IgD-negative memory B cell (primary cell): ENCODE measurements around the gene CCT8. TPM values are rescaled to one million over a fixed set of nuclear protein-coding genes. Genes with fewer than 3 reads are reported as not detected.
"Not testable (repeated sequence)": the region's sequence is repeated elsewhere in the genome, so short reads cannot be mapped to it uniquely, and the experiment has no call there.

Source experiments
- H3K27ac Mint-ChIP-seq, 3 donors: one replicate each; pipeline ENCODE4 v1.8.0; 2020 to 2022; ENCODE audit warnings: mild to moderate bottlenecking in 3 of 3, mixed read lengths in 3 of 3, moderate library complexity in 1 of 3
- H3K27me3 Mint-ChIP-seq: one replicate; pipeline ENCODE4 v1.8.0; 2021; ENCODE audit warnings: mixed read lengths
- H3K36me3 Mint-ChIP-seq: one replicate; pipeline ENCODE4 v1.8.0; 2020; ENCODE audit warnings: mild to moderate bottlenecking, mixed read lengths
- H3K4me1 Mint-ChIP-seq, 3 donors: one replicate each; pipeline ENCODE4 v1.8.0; 2020 to 2022; ENCODE audit warnings: mixed read lengths in 3 of 3, mild to moderate bottlenecking in 1 of 3
- H3K4me3 Mint-ChIP-seq, 4 donors: one replicate each; pipeline ENCODE4 v1.8.0; 2020 to 2022; ENCODE audit warnings: mild to moderate bottlenecking in 4 of 4, mixed read lengths in 4 of 4, moderate library complexity in 3 of 4
- H3K9me3 Mint-ChIP-seq, 3 donors: one replicate each; pipeline ENCODE4 v1.8.0; 2020 to 2021; ENCODE audit warnings: mixed read lengths in 3 of 3, mild to moderate bottlenecking in 1 of 3
- polyA plus RNA-seq: library from polyadenylated mRNA; unstranded; fragments of 300-500 nt; fragmentation: Illumina TruSeq; gene quantifications from one replicate; pipeline ENCODE4 v1.2.3, GENCODE V29; 2021

CCT8 gene
- polyA plus RNA-seq, 1 donor from 2014 or later = 141 TPM

DNA sequence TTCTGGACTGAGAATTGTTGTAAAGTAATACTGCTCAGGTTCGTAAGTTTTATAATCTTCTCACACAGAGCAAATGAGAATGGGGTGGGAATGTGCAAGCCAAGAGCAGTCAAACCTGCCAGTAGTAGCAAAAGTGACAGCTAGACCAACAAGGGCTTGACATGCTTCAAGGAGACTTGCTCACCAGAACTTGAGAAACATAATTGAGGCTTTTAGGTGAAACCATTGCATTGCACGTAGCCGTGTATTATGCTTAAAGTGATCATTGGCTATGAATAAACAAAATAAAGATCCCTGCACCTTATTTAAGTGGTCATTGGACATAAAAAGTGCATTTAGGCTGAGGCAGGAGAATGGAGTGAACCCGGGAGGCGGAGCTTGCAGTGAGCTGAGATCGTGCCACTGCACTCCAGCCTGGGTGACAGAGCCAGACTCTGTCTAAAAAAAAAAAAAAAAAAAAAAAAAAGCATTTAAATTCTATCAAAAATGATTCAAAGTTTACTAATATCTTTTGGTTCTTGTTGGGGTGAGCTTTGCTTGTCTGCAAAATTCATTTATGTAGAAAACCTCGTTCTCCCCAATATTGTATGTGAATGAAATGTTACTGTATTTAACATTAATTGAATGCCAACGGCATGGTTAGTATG is 11.8 kb upstream of the CCT8 start:
- Mint-ChIP-seq H3K36me3 (no peaks in the 10 kb centered on the region), H3K4me3 (no peak overlapping the region), H3K27ac (no peak overlapping the region), H3K27me3 (no peaks in the 10 kb centered on the region), H3K9me3 (no peaks in the 10 kb centered on the region), H3K4me1 (peaks cover 0 to 12% (median 2%) of the 10 kb centered on the region in 3 donors)

DNA sequence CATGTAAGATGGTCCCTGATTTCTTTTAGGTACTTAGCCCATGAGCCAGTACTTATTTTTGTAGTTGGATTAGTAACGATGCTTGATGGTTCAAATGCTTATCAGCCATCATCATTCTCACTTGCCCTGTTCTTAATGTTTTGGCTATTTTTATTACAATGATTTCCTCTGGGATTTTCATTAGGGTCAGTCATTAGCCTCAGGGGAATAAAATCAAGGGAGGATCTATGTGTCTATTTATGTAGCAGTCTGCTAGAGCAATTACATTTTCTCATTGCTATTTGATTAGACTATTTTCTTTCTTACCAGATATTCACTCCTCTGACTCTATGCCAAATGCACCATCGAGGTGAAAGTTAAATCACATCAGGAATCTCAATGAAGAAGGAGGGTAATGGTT is 10.9 kb upstream of the CCT8 start:
- Mint-ChIP-seq H3K4me1 (peaks cover 7 to 18% (median 7%) of the 10 kb centered on the region in 3 donors), H3K9me3 (no peaks in the 10 kb centered on the region), H3K4me3 (no peak overlapping the region), H3K36me3 (no peaks in the 10 kb centered on the region), H3K27me3 (no peaks in the 10 kb centered on the region), H3K27ac (no peak overlapping the region)

DNA sequence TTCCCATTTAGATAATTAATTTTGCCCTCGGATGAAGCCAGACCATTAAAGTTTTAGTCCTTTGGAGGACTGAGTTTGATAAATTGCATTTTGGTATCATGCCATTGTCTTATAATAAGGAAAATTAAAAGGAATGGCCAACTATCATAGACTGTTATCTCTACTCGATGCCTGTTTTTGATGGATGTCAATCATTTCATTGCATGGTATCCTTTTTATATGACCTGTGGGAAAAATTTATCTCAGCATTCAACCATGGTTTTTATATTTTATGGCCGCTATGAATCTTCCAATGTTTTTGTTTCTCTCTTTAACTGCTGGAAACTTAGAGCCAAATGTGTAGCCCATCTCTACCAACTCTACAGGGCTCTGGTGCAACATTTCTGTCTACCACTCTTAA is 9.9 kb upstream of the CCT8 start:
- H3K36me3 Mint-ChIP-seq = no peaks in the 10 kb centered on the region
- peaks cover 12 to 28% (median 13%) of the 10 kb centered on the region in 3 donors for H3K4me1 Mint-ChIP-seq
- no peaks in the 10 kb centered on the region for H3K27me3 Mint-ChIP-seq
- no peaks in the 10 kb centered on the region for H3K9me3 Mint-ChIP-seq
- no peak overlapping the region for H3K27ac Mint-ChIP-seq
- H3K4me3 Mint-ChIP-seq = no peak overlapping the region

DNA sequence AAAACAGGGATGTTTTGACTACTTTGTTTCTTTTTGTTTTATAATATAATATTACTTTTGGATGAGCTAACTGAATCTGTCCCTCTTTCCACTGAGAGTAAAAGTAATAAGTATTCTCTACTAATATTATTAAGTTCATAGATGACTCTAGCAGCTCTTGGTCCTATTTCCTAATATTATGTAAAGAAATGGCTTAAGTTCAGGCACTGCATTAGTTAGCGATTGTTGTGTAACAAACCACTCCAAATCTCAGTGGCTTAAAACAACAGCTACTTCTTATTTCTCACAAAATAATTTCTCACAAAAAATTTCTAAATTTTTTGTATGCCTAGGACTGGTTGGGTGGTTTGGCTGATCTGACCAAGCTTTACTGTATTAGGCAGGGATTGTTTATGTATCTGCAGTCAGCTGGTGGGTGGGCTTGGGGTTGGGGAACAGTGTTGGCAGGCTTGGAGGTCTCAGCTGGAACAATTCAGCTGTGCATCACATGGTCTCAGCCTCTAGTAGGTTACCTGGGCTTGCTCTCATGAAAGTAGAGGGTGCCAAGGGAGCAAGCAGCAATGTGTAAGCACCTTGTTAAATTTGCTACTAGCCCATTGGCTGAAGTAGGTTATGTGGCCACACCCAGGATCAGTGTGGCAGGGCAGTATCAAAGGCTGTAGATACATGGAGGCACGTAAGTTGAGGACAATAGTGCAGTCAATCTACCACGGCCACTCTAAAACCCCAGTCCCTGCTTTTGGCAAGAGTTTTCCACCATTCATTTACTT is 8.8 kb upstream of the CCT8 start:
- Mint-ChIP-seq H3K36me3 (no peaks in the 10 kb centered on the region), H3K9me3 (no peaks in the 10 kb centered on the region), H3K27ac (peak overlapping the region in 1 of 3 donors; percentile 31), H3K4me1 (peaks cover 12 to 31% (median 13%) of the 10 kb centered on the region in 3 donors), H3K27me3 (no peaks in the 10 kb centered on the region), H3K4me3 (no peak overlapping the region)

DNA sequence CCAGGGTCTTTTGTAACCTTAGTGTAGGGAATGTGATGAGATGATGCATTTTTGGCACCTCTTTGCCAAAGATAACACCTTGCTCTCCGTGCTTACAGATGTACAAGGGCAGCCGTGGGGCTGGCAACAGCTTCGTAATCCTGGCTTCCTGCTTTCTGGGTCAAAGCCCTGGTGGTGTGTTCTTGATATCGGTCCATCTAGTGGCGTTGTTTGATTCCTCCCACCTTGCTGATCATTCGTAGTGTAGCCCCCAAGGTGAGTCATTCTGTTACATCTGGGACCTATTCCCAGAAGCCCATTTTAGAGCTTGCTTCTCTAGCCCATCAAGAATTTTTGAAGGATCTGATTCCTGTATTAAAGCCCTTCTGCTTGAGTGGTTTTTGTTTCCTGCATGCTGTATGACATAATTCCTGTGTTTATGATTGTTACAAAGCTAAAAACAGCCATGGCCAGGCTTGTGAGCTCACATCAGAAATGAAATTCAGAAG is 7.0 kb upstream of the CCT8 start:
- H3K27me3 Mint-ChIP-seq = no peaks in the 10 kb centered on the region
- peaks cover 0 to 3% (median 0%) of the 10 kb centered on the region in 3 donors for H3K9me3 Mint-ChIP-seq
- peak overlapping the region in 3 of 4 donors; percentile 1 to 78 (median 59) for H3K4me3 Mint-ChIP-seq
- no peaks in the 10 kb centered on the region for H3K36me3 Mint-ChIP-seq
- peak overlapping the region; percentile 74 to 94 (median 92) for H3K27ac Mint-ChIP-seq
- peaks cover 13 to 34% (median 14%) of the 10 kb centered on the region in 3 donors for H3K4me1 Mint-ChIP-seq

DNA sequence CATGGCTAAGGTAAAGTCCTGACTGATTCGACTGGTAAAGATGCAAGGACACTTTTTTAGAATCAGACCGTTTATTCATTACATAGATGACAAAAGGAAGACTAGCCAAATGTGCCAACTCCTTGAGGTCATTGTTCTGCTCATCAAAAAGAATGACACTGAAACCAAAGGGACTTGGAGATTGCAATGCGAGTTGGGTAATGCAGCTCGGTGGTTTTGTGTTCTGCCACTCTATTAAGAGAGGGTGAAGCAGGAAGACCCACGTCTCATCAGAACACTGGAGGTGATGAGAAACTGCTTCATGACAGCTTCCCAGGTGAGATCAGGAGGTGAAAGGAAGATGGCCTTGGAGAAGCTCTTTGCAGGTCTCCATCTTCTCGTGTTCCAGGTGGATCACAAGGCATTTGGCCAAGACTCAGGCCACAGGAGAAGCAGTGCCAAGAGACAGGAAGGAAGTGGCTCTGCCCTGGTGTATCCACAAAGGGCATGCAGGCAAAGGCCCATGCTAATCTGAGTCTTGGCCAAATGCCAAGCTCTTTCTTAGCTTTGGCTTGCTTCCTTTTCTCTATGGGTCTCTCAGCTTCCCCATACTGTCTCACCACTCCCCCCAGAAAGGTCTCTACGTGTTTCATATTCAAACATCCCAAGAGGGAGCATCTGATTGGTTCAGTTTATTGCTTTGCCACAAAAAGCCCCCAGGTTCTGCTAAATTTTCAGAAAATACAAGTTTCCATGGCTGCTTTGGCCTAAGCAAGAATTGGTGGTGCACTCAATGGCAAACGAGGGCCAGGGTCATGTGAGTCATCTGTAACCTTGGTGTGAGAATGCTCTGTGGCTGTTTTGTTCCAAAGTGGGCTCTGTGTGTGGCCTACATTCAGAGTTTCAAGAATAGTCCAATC is 5.7 kb upstream of the CCT8 start:
- Mint-ChIP-seq H3K4me1 (peaks cover 13 to 34% (median 17%) of the 10 kb centered on the region in 3 donors), H3K4me3 (peak overlapping the region in 3 of 4 donors; percentile 2 to 78 (median 55))

DNA sequence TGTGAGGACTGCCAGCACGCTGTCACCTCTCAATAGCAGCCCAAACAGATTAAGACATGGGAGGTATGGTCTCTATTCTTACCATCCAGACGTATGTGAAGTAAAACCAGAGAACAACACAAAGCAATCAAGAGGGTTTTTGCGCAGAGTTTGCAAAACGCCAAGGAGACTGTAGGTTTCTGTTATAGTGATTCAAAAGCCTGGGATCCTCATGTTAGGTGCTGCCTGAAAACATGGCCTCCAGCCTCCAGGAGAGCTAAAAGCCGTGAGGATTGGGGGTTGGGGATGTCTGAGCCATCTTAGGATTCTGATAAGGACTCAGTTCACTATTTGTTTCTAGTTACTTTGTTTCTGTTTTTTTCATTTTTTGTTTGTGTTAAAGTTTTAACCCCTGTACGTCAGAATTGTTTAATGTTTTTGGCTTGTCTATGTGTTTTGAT is 4.2 kb upstream of the CCT8 start:
- Mint-ChIP-seq H3K4me1 (peaks cover 22 to 37% (median 28%) of the 10 kb centered on the region in 3 donors), H3K27ac (peak overlapping the region; percentile 72 to 94 (median 81)), H3K27me3 (no peaks in the 10 kb centered on the region), H3K9me3 (peaks cover 0 to 3% (median 0%) of the 10 kb centered on the region in 3 donors), H3K4me3 (peak overlapping the region; percentile 86 to 94 (median 90)), H3K36me3 (no peaks in the 10 kb centered on the region)

More for the DNA sequence above, 5.7 kb upstream of the CCT8 start:
- H3K36me3 Mint-ChIP-seq = no peaks in the 10 kb centered on the region
- no peaks in the 10 kb centered on the region for H3K27me3 Mint-ChIP-seq
- peaks cover 0 to 3% (median 0%) of the 10 kb centered on the region in 3 donors for H3K9me3 Mint-ChIP-seq
- peak overlapping the region; percentile 74 to 92 (median 81) for H3K27ac Mint-ChIP-seq

DNA sequence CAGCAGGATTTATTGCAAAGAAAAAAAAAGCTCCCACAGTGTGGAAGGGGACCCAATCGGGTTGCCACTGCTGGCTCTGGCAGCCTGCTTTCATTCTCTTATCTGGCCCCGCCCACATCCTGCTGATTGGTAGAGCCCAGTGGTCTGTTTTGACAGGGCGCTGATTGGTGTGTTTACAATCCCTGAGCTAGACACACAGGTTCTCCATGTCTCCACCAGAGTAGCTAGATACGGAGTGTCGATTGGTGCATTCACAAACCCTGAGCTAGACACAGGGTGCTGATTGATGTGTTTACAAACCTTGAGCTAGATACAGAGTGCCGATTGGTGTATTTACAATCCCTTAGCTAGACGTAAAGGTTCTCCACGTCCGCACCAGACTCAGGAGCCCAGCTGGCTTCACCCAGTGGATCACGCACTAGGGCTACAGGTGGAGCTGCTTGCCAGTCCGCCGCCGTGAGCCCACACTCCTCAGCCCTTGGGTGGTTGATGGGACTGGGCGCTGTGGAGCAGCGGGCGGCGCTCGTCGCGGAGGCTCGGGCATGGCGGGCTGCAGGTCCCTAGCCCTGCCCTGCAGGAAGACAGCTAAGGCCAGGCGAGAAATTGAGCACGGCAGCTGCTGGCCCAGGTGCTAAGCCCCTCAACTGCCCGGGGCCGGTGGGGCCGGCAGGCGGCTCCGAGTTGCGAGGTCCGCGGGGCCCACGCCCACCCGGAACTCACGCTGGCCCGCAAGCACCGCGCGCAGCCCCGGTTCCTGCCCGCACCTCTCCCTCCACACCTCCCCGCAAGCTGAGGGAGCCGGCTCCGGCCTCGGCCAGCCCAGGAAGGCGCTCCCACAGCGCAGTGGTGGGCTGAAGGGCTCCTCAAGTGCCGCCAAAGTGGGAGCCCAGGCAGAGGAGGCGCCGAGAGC is 3.5 kb upstream of the CCT8 start:
- not testable (repeated sequence) for H3K27me3 Mint-ChIP-seq, H3K36me3 Mint-ChIP-seq, H3K9me3 Mint-ChIP-seq
- peak overlapping the region; percentile 86 to 94 (median 90) for H3K4me3 Mint-ChIP-seq
- peak overlapping the region; percentile 81 to 94 (median 84) for H3K27ac Mint-ChIP-seq
- H3K4me1 Mint-ChIP-seq = peaks cover 29 to 44% (median 34%) of the 10 kb centered on the region in 3 donors

DNA sequence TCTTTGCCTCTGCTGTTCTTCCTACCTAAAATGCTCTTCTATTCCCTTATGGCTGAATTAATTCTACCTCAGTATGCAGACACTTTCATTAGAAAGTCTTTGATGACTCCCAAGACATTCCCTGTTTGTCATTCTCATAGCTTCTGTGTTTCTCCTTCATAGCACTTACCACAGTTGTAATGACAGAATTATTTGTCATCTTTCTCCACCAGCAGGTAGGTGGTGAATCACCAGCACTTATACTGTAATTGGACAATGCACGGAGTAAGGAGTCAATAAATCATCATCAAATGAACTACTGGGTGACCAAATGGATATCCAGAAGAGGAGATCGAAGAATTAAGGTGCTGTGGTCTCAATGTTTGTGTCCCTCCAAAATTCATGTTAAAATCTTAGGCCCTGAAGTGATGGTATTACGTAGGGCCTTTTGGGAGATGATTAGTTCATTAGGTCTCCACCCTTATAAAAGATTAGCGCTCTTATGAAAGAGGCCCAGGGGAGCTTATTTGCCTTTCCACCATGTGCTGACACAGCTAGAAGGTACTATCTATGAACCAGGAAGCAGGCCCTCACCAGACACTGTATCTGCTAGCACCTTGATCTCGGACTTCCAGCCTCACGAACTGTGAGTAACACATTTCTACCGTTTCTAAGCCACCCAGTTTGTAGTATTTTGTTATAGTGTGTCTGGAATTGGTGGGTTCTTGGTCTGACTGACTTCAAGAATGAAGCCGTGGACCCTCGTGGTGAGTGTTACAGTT is 2.4 kb upstream of the CCT8 start:
- Mint-ChIP-seq H3K27me3 (no peaks in the 10 kb centered on the region), H3K9me3 (peaks cover 0 to 3% (median 0%) of the 10 kb centered on the region in 3 donors), H3K4me3 (peak overlapping the region in 3 of 4 donors; percentile 69 to 87 (median 87)), H3K36me3 (no peaks in the 10 kb centered on the region), H3K27ac (peak overlapping the region in 1 of 3 donors; percentile 62), H3K4me1 (peaks cover 36 to 50% (median 40%) of the 10 kb centered on the region in 3 donors)

DNA sequence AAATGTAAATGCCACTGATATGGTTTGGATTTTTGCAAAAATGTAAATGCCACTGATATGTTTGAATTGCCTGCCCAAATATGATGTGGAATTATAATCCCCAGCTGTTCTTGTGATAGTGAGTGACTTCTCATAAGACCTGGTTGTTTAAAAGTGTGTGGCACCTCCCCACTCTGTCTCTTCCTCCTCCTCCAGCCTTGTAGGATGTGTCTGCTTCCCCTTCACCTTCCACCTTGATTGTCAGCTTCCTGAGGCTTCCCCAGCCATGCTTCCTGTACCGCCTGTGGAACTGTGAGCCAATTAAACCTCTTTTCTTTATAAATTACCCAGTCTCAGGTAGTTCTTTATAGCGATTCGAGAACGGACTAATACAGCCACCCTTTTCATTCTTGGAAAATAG is 1.3 kb upstream of the CCT8 start:
- H3K27ac Mint-ChIP-seq = peak overlapping the region in 1 of 3 donors; percentile 42
- H3K4me3 Mint-ChIP-seq = peak overlapping the region in 2 of 4 donors; percentile 53 to 61
- no peaks in the 10 kb centered on the region for H3K27me3 Mint-ChIP-seq
- H3K9me3 Mint-ChIP-seq = peaks cover 0 to 3% (median 0%) of the 10 kb centered on the region in 3 donors
- H3K36me3 Mint-ChIP-seq = no peaks in the 10 kb centered on the region
- peaks cover 34 to 42% (median 37%) of the 10 kb centered on the region in 3 donors for H3K4me1 Mint-ChIP-seq

DNA sequence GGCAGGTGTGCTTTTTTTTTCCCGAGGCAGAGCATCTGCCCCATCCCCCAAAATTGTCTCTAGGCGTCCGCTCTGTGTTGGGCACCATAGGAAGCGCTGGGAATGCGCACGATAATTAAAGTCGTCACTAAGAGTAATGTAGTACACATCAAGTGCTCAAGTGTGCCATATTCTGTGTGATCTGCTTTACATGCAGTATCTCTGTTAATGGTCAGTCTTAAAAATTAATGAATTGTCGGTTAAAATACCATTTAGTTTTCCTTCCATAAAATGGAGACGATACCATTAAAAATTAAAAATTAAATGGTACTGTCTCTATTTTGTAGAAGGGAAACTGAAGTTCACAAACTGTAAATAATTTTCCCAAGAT is 544 bp upstream of the CCT8 start:
- no peaks in the 10 kb centered on the region for H3K27me3 Mint-ChIP-seq
- no peaks in the 10 kb centered on the region for H3K36me3 Mint-ChIP-seq
- peaks cover 30 to 37% (median 32%) of the 10 kb centered on the region in 3 donors for H3K4me1 Mint-ChIP-seq
- H3K27ac Mint-ChIP-seq = peak overlapping the region; percentile 95 to 99 (median 99)
- H3K4me3 Mint-ChIP-seq = peak overlapping the region; percentile 98 to 100 (median 99)
- H3K9me3 Mint-ChIP-seq = peaks cover 0 to 3% (median 0%) of the 10 kb centered on the region in 3 donors

DNA sequence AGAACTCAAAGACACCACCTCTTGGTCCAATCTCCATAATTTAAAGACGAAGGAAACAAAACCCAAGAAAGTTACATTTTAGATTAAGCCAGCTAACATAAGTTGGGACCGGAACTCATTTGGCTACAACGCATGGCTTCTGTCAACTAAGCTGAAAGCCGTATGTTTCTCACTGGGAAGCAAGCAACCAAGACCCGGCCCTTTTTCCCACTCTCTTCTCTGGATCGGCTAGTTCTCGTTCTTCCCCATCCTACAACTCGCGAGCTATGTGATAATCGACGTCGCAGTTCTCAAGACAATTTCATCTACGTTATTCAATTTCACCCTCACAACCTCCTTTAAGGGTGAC is 601 bp downstream of the CCT8 start:
- peak overlapping the region; percentile 95 to 99 (median 99) for H3K27ac Mint-ChIP-seq
- no peaks in the 10 kb centered on the region for H3K27me3 Mint-ChIP-seq
- peak overlapping the region; percentile 98 to 100 (median 99) for H3K4me3 Mint-ChIP-seq
- peaks cover 0 to 3% (median 0%) of the 10 kb centered on the region in 3 donors for H3K9me3 Mint-ChIP-seq
- H3K4me1 Mint-ChIP-seq = peaks cover 27 to 30% (median 29%) of the 10 kb centered on the region in 3 donors
- H3K36me3 Mint-ChIP-seq = no peaks in the 10 kb centered on the region

DNA sequence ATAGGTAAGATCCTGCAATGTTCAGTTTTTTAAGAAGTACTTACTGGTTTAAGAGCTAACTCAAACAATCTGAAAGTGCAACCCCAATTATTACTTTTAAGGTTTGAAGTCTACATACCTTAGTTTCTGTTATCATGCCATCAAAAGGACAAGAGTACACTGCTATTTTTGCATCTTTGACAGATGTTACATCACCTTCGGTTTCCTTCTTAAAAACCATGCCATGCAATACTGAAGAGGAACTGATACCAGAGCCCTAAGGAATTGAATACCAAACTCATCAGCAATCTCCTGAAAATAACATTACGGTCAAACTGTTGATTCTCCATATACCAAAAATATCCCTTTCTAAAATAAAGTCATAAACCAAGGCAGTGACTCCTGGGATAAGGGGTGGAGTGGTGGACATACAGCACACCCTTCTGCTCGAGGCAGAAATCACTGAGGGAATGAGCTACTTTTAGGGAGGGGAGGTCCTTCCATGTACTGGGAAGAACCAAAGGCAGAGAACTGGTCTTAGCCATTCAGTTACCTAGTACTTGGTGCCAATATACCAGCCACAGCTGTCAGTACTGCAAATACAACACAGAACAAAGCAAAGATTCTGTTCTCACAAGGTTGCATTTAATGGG is 8.5 kb downstream of the CCT8 start:
- Mint-ChIP-seq H3K27ac (peak overlapping the region; percentile 23 to 71 (median 49)), H3K4me3 (peak overlapping the region in 3 of 4 donors; percentile 9 to 72 (median 47)), H3K36me3 (peaks cover 8% of the 10 kb centered on the region), H3K4me1 (peaks cover 12 to 13% (median 13%) of the 10 kb centered on the region in 3 donors), H3K9me3 (no peaks in the 10 kb centered on the region), H3K27me3 (no peaks in the 10 kb centered on the region)
